Natural killer cell (primary cell): ENCODE data around the gene PTPRN2. TPM values are rescaled to one million over a fixed set of nuclear protein-coding genes. Genes with fewer than 3 reads are reported as not detected.

ENCODE experiments used
- ATAC-seq, 3 donors: fragments of 150-1000 bp in 2 of 3; fragments of 200-7000 bp in 1 of 3; cut with Tn5 transposase; 1 replicate in 1 of 3; 2 replicates in 2 of 3; pipeline ENCODE4 v1.10.0; 2021; ENCODE audit warnings: mild to moderate bottlenecking in 2 of 3, moderate library complexity in 2 of 3
- DNase-seq, 2 donors: peaks; one replicate each; pipeline versions ENCODE4 v3.0.0 to v3.0.0-alpha.2; 2013 to 2021; ENCODE audit warnings: mixed read lengths in 1 of 2
- H3K27ac ChIP-seq: one replicate; pipeline ENCODE4 v1.5.1; 2013; ENCODE audit warnings: mild to moderate bottlenecking, low read length
- H3K27me3 ChIP-seq: one replicate; pipeline ENCODE4 v1.6.1; 2013; ENCODE audit warnings: low read length; ENCODE audit not compliant: control insufficient read depth, insufficient read depth
- H3K36me3 ChIP-seq: one replicate; pipeline ENCODE4 v1.6.1; 2013; ENCODE audit warnings: low read length; ENCODE audit not compliant: control insufficient read depth, insufficient read depth
- H3K4me1 ChIP-seq: one replicate; pipeline ENCODE4 v1.6.1; 2013; ENCODE audit warnings: low read length; ENCODE audit not compliant: control insufficient read depth, insufficient read depth
- H3K4me3 ChIP-seq: one replicate; pipeline ENCODE4 v1.5.1; 2013; ENCODE audit warnings: low read length
- H3K9me3 ChIP-seq: one replicate; pipeline ENCODE4 v1.6.1; 2013; ENCODE audit warnings: low read length; ENCODE audit not compliant: control insufficient read depth, insufficient read depth
- H3K27ac Mint-ChIP-seq, 2 donors: one replicate each; pipeline ENCODE4 v1.8.0; 2022; ENCODE audit warnings: mild to moderate bottlenecking in 2 of 2, mixed read lengths in 2 of 2, moderate library complexity in 1 of 2
- H3K27me3 Mint-ChIP-seq, 2 donors: one replicate each; pipeline ENCODE4 v1.8.0; 2022; ENCODE audit warnings: low read depth in 2 of 2, mixed read lengths in 2 of 2
- H3K36me3 Mint-ChIP-seq: one replicate; pipeline ENCODE4 v1.8.0; 2022; ENCODE audit warnings: mixed read lengths
- H3K4me1 Mint-ChIP-seq, 2 donors: one replicate each; pipeline ENCODE4 v1.8.0; 2022; ENCODE audit warnings: mixed read lengths in 2 of 2
- H3K4me3 Mint-ChIP-seq: one replicate; pipeline ENCODE4 v1.8.0; 2022; ENCODE audit warnings: mild to moderate bottlenecking, moderate library complexity, mixed read lengths
- H3K9me3 Mint-ChIP-seq, 2 donors: one replicate each; pipeline ENCODE4 v1.8.0; 2022; ENCODE audit warnings: mixed read lengths in 2 of 2
- WGBS: methylation state at CpG from one replicate; pipeline ENCODE4 v1.1.7; 2013; ENCODE audit warnings: missing lambda C conversion rate; ENCODE audit not compliant: insufficient coverage; 5-methylcytosine and 5-hydroxymethylcytosine counted together
- intact Hi-C: fragments of 100-400 bp; cut with micrococcal nuclease; formaldehyde crosslinking; loops from one replicate; pipeline ENCODE4 v1.14.2; 2022
- total RNA-seq, 4 donors: library from RNA; stranded (reverse); fragments of 120-200 nt in 1 of 4; gene quantifications; one replicate each; pipeline versions ENCODE4 v1.2.3 to v1.2.4, GENCODE V29; 2013 to 2022
- TF ChIP-seq, protein P1 (sequence below): fragments of 200-600 bp; IDR thresholded peaks from one replicate; pipeline ENCODE4 v1.8.0; 2022; ENCODE audit warnings: antibody characterized with exemption

PTPRN2 gene
- total RNA-seq, 3 donors from 2014 or later (not counting 1 experiment from before 2014, with no cell fraction given): 1.3 to 2.5 (median 1.9) TPM

DNA sequence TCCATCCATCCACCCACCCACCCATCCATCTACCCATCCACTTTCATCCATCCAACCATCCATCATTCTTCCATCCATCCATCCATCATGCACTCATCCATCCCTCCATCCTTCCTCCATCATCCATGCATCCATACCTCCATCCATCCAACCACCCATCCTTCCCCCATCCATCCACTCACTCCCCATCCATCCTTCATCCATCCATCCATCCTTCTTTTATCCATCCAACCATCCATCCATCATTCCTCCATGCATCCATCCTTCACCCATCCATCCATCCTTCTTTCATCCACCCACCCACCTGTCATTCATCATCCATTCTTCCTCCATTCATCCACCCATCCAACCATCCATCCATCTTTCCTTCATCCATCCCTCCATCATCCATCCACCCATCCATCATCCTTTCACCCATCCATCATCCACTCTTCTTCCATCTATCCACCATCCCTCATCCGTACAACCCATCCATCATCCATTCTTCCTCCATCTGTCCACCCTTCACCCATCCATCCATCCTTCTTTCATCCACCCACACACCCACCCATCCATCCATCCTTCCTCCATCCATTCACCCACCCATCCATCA is 822.6 kb downstream of the PTPRN2 start:
- Mint-ChIP-seq H3K4me1 (no peaks in the 10 kb centered on the region), H3K9me3 (peaks cover 9 to 18% of the 10 kb centered on the region in 2 donors), H3K36me3 (no peaks in the 10 kb centered on the region), H3K4me3 (no peak overlapping the region), H3K27ac (no peak overlapping the region), H3K27me3 (peaks cover 0 to 2% of the 10 kb centered on the region in 2 donors)
- Histone ChIP-seq H3K27me3 (no peaks in the 10 kb centered on the region), H3K9me3 (no peaks in the 10 kb centered on the region), H3K4me3 (no peak overlapping the region), H3K27ac (no peak overlapping the region), H3K36me3 (no peaks in the 10 kb centered on the region), H3K4me1 (no peaks in the 10 kb centered on the region)
- intact Hi-C loops: no loop called here
- TF ChIP-seq, protein P1, sequence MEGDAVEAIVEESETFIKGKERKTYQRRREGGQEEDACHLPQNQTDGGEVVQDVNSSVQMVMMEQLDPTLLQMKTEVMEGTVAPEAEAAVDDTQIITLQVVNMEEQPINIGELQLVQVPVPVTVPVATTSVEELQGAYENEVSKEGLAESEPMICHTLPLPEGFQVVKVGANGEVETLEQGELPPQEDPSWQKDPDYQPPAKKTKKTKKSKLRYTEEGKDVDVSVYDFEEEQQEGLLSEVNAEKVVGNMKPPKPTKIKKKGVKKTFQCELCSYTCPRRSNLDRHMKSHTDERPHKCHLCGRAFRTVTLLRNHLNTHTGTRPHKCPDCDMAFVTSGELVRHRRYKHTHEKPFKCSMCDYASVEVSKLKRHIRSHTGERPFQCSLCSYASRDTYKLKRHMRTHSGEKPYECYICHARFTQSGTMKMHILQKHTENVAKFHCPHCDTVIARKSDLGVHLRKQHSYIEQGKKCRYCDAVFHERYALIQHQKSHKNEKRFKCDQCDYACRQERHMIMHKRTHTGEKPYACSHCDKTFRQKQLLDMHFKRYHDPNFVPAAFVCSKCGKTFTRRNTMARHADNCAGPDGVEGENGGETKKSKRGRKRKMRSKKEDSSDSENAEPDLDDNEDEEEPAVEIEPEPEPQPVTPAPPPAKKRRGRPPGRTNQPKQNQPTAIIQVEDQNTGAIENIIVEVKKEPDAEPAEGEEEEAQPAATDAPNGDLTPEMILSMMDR: no peak
- 92% methylated on average over 1 of the region's 1 CpG for WGBS
- DNase-seq (no peak), ATAC-seq (no peak)

DNA sequence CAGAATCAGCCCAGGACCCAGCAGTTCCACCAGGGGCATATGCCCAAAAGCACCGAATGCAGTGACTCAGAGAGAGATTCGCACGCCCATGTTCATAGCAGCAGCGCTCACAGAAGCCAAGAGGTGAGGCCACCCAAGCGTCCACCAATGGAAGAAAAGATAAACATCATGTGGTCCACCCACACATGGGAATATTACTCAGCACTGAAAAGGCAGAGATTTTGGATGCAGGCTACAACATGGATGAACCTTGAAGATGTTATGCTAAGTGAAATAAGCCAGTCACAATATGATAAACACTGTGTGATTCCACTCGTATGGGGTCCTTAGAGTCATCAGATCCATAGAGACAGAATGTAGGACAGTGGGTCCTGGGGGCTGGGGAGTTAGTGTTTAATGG is 823.4 kb downstream of the PTPRN2 start:
- Histone ChIP-seq H3K27me3 (no peaks in the 10 kb centered on the region), H3K27ac (no peak overlapping the region), H3K36me3 (no peaks in the 10 kb centered on the region), H3K9me3 (no peaks in the 10 kb centered on the region), H3K4me3 (no peak overlapping the region), H3K4me1 (no peaks in the 10 kb centered on the region)
- no peaks in the 10 kb centered on the region for H3K36me3 Mint-ChIP-seq
- no peaks in the 10 kb centered on the region for H3K4me1 Mint-ChIP-seq
- DNase-seq: no peak
- H3K4me3 Mint-ChIP-seq: no peak overlapping the region
- no peak overlapping the region for H3K27ac Mint-ChIP-seq
- H3K9me3 Mint-ChIP-seq: peaks cover 9 to 18% of the 10 kb centered on the region in 2 donors
- WGBS: 77% methylated on average over 6 of the region's 6 CpGs
- ATAC-seq: no peak
- intact Hi-C loops: no loop called here
- TF ChIP-seq, protein P1: no peak
- H3K27me3 Mint-ChIP-seq: peaks cover 0 to 4% of the 10 kb centered on the region in 2 donors

DNA sequence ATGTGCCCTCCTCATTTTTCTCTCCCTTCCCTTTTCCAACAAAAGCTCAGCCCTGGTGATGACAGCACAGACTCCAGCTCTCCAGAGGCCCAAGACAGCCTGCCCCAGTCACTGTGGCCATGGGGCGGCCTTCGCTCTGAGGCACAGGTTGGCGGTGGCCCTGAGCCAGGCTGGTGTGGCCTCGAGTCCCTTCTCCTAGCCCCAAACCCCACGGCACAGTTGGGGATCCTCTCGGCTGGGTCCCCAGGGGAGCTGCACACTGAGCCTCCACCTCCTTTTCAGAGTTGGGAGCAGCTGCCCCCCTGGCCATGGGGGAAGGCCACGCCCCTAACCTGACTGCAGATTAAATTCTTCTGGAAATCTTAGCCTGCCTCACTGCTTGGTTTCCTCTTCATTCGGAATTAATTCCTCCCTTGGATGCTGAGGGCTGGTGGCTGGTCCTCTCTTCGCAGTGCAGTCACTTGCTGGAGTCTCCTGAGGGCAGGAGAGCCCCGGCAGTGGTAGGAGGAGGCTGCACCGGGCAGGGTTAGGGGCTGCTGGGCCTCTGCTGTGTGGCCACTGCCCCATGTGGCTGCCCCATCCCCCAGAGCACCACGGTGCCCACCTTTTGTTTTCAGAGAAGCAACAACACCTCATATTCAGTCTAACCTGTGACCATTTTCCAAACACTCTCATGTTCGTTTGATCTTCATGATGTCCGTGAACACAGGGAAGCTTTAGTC is 824.2 kb downstream of the PTPRN2 start:
- no peaks in the 10 kb centered on the region for H3K36me3 Mint-ChIP-seq
- no peak overlapping the region for H3K4me3 ChIP-seq
- H3K4me1 ChIP-seq: no peaks in the 10 kb centered on the region
- no peak overlapping the region for H3K27ac Mint-ChIP-seq
- no peaks in the 10 kb centered on the region for H3K9me3 ChIP-seq
- H3K4me1 Mint-ChIP-seq: no peaks in the 10 kb centered on the region
- DNase-seq: no peak
- no peak for ATAC-seq
- H3K9me3 Mint-ChIP-seq: peaks cover 9 to 18% of the 10 kb centered on the region in 2 donors
- no peak overlapping the region for H3K27ac ChIP-seq
- TF ChIP-seq, protein P1: no peak
- WGBS: 87% methylated on average over 14 of the region's 14 CpGs
- intact Hi-C loops: no loop called here
- peaks cover 0 to 4% of the 10 kb centered on the region in 2 donors for H3K27me3 Mint-ChIP-seq
- H3K4me3 Mint-ChIP-seq: no peak overlapping the region
- no peaks in the 10 kb centered on the region for H3K27me3 ChIP-seq
- H3K36me3 ChIP-seq: no peaks in the 10 kb centered on the region
